Testis (tissue), 2 donors: ENCODE data around the gene FAM13B.

Experiments used
- POLR2A ChIP-seq: fragments of 450-650 bp; IDR thresholded peaks from one replicate; pipeline ENCODE4 v1.6.1; 2017; ENCODE audit warnings: antibody characterized with exemption, mild to moderate bottlenecking, moderate library complexity
- TF ChIP-seq, protein P1 (sequence below), 3 experiments: fragments of 450-650 bp in 2 of 3; fragments of 200-600 bp in 1 of 3; sonication (generic) in 1 of 3; IDR thresholded peaks; one replicate each; pipeline ENCODE4 v1.5.1; 2016 to 2019; ENCODE audit warnings: antibody characterized with exemption in 3 of 3, mild to moderate bottlenecking in 2 of 3, moderate library complexity in 1 of 3

DNA sequence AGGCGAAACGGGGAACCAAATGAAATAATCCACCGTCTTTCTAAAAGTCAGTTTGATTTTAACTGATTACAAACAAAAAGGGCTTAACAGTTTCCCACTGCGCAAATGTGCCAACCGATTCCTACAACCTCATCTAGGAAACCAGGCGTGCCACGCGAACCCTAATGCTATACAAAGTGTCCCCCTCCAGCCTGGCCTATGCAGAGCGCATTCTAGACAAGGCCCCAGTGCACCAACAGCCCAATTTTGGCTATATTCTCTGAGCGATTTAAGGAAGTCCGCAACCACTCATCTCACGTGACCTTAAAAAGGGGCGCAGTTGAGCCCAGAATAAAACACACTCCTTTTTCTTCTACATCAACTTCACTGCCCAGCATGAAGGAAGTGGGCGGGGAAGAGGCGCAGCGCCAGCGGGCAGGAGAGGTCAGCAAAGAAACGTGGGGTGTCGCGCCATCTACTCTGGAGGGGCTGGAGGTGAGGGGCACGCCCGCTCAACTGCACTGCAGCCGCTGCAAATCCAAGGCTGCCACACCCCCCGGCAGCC lies 779 bp downstream of the FAM13B start:
- TF ChIP-seq POLR2A = no peak
- TF ChIP-seq, protein P1, sequence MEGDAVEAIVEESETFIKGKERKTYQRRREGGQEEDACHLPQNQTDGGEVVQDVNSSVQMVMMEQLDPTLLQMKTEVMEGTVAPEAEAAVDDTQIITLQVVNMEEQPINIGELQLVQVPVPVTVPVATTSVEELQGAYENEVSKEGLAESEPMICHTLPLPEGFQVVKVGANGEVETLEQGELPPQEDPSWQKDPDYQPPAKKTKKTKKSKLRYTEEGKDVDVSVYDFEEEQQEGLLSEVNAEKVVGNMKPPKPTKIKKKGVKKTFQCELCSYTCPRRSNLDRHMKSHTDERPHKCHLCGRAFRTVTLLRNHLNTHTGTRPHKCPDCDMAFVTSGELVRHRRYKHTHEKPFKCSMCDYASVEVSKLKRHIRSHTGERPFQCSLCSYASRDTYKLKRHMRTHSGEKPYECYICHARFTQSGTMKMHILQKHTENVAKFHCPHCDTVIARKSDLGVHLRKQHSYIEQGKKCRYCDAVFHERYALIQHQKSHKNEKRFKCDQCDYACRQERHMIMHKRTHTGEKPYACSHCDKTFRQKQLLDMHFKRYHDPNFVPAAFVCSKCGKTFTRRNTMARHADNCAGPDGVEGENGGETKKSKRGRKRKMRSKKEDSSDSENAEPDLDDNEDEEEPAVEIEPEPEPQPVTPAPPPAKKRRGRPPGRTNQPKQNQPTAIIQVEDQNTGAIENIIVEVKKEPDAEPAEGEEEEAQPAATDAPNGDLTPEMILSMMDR (IDR thresholded peaks at IDR 0.05) = no peak
